H9 (cell line): ENCODE results near the gene CDYL2. TPM values are rescaled to one million over a fixed set of nuclear protein-coding genes. Genes with fewer than 3 reads are reported as not detected.

ENCODE experiments used
- DNase-seq: peaks from one replicate; pipeline ENCODE4 v3.0.0-alpha.2; 2017
- H2AFZ ChIP-seq: one replicate; pipeline ENCODE4 v1.6.1; 2013; ENCODE audit warnings: mild to moderate bottlenecking, low read length, control low read depth, moderate library complexity
- H2AK5ac ChIP-seq: 2 replicates; pipeline ENCODE4 v1.6.1; 2013; ENCODE audit warnings: low read length, control low read depth, mixed read lengths; ENCODE audit not compliant: insufficient read length
- H2BK120ac ChIP-seq: one replicate; pipeline ENCODE4 v1.6.1; 2013; ENCODE audit warnings: low read depth, mild to moderate bottlenecking, low read length, control low read depth, inconsistent platforms; ENCODE audit not compliant: poor library complexity, severe bottlenecking
- H2BK12ac ChIP-seq: 2 replicates; pipeline ENCODE4 v1.6.1; 2013; ENCODE audit warnings: low read length, control low read depth, mixed read lengths, low read depth; ENCODE audit not compliant: insufficient read length
- H2BK15ac ChIP-seq: 2 replicates; pipeline ENCODE4 v1.6.1; 2013; ENCODE audit warnings: low read depth, low read length, control low read depth
- H2BK20ac ChIP-seq: one replicate; pipeline ENCODE4 v1.6.1; 2013; ENCODE audit warnings: low read depth, mild to moderate bottlenecking, low read length, control low read depth, inconsistent platforms; ENCODE audit not compliant: poor library complexity, severe bottlenecking
- H2BK5ac ChIP-seq: 2 replicates; pipeline ENCODE4 v1.6.1; 2013; ENCODE audit warnings: low read length, control low read depth, mixed read lengths; ENCODE audit not compliant: insufficient read length
- H3K14ac ChIP-seq: 2 replicates; pipeline ENCODE4 v1.6.1; 2013; ENCODE audit warnings: low read length, control low read depth; ENCODE audit not compliant: insufficient read depth
- H3K18ac ChIP-seq: 2 replicates; pipeline ENCODE4 v1.6.1; 2013; ENCODE audit warnings: low read depth, mild to moderate bottlenecking, mixed read lengths, low read length, control low read depth; ENCODE audit not compliant: insufficient read length
- H3K23ac ChIP-seq: 2 replicates; pipeline ENCODE4 v1.6.1; 2013; ENCODE audit warnings: low read length, control low read depth, mixed read lengths, low read depth; ENCODE audit not compliant: insufficient read length
- H3K23me2 ChIP-seq: 2 replicates; pipeline ENCODE4 v1.6.1; 2013; ENCODE audit warnings: low read depth, mild to moderate bottlenecking, mixed read lengths, low read length, control low read depth; ENCODE audit not compliant: insufficient read length, poor library complexity, severe bottlenecking
- H3K27ac ChIP-seq: 2 replicates; pipeline ENCODE4 v1.5.1; 2013; ENCODE audit warnings: low read length, control low read depth, mixed read lengths, low read depth; ENCODE audit not compliant: insufficient read length
- H3K27me3 ChIP-seq: 2 replicates; pipeline ENCODE4 v1.6.1; 2013; ENCODE audit warnings: low read length, control low read depth, inconsistent platforms; ENCODE audit not compliant: insufficient read depth
- H3K4ac ChIP-seq: 2 replicates; pipeline ENCODE4 v1.6.1; 2013; ENCODE audit warnings: low read depth, mild to moderate bottlenecking, control low read depth, inconsistent platforms, low read length, moderate library complexity
- H3K4me1 ChIP-seq: 2 replicates; pipeline ENCODE4 v1.6.1; 2013; ENCODE audit warnings: low read length, control low read depth, inconsistent platforms; ENCODE audit not compliant: insufficient read depth
- H3K4me2 ChIP-seq: 2 replicates; pipeline ENCODE4 v1.6.1; 2013; ENCODE audit warnings: low read length, control low read depth, mixed read lengths; ENCODE audit not compliant: insufficient read length, insufficient read depth
- H3K56ac ChIP-seq: 2 replicates; pipeline ENCODE4 v1.6.1; 2013; ENCODE audit warnings: low read depth, mild to moderate bottlenecking, mixed read lengths, low read length, control low read depth; ENCODE audit not compliant: insufficient read length
- H3K79me1 ChIP-seq: 2 replicates; pipeline ENCODE4 v1.6.1; 2013; ENCODE audit warnings: low read depth, mild to moderate bottlenecking, moderate library complexity, low read length, control low read depth, inconsistent platforms; ENCODE audit not compliant: insufficient read depth, poor library complexity, severe bottlenecking
- H3K79me2 ChIP-seq: 2 replicates; pipeline ENCODE4 v1.6.1; 2013; ENCODE audit warnings: low read length, control low read depth, inconsistent platforms; ENCODE audit not compliant: insufficient read depth
- H3K9ac ChIP-seq: 2 replicates; pipeline ENCODE4 v1.6.1; 2013; ENCODE audit warnings: low read length, control low read depth, mixed read lengths; ENCODE audit not compliant: insufficient read length; ENCODE audit errors: extremely low read depth
- H3K9me3 ChIP-seq: one replicate; pipeline ENCODE4 v1.6.1; 2013; ENCODE audit warnings: low read depth, low read length, inconsistent platforms; ENCODE audit not compliant: control insufficient read depth
- H3T11ph ChIP-seq: one replicate; pipeline ENCODE4 v1.6.1; 2013; ENCODE audit warnings: mild to moderate bottlenecking, low read length, control low read depth, inconsistent platforms
- H4K20me1 ChIP-seq: one replicate; pipeline ENCODE4 v1.6.1; 2013; ENCODE audit not compliant: control insufficient read depth, insufficient read length, insufficient read depth
- H4K5ac ChIP-seq: 2 replicates; pipeline ENCODE4 v1.6.1; 2013; ENCODE audit warnings: low read depth, mild to moderate bottlenecking, mixed read lengths, low read length, control low read depth; ENCODE audit not compliant: insufficient read length
- H4K8ac ChIP-seq: replicated peaks from 2 replicates; pipeline ENCODE4 v1.6.1; 2013; ENCODE audit warnings: low read length, control low read depth, mixed read lengths, low read depth; ENCODE audit not compliant: insufficient read length
- H4K91ac ChIP-seq: 2 replicates; pipeline ENCODE4 v1.6.1; 2013; ENCODE audit warnings: low read depth, mild to moderate bottlenecking, moderate library complexity, mixed read lengths, low read length, control low read depth; ENCODE audit not compliant: insufficient read length
- H3K27ac Mint-ChIP-seq, 3 experiments: 2 replicates in 2 of 3; 3 replicates in 1 of 3; pipeline ENCODE4 v1.8.0; 2020 to 2021; ENCODE audit warnings: mixed read lengths in 3 of 3, mild to moderate bottlenecking in 1 of 3, moderate library complexity in 1 of 3
- H3K27me3 Mint-ChIP-seq: 2 replicates; pipeline ENCODE4 v1.8.0; 2021; ENCODE audit warnings: low read depth, mild to moderate bottlenecking, moderate library complexity, mixed read lengths
- H3K36me3 Mint-ChIP-seq, 3 experiments: 2 replicates in 2 of 3; 3 replicates in 1 of 3; pipeline ENCODE4 v1.8.0; 2020 to 2021; ENCODE audit warnings: low read depth in 3 of 3, mixed read lengths in 3 of 3; ENCODE audit not compliant: insufficient read depth in 1 of 3
- H3K4me1 Mint-ChIP-seq, 2 experiments: 2 replicates each; pipeline ENCODE4 v1.8.0; 2020; ENCODE audit warnings: mixed read lengths in 2 of 2
- H3K4me3 Mint-ChIP-seq, 2 experiments: 2 replicates in 1 of 2; 3 replicates in 1 of 2; pipeline ENCODE4 v1.8.0; 2020 to 2021; ENCODE audit warnings: mild to moderate bottlenecking in 2 of 2, mixed read lengths in 2 of 2, moderate library complexity in 1 of 2
- H3K9me3 Mint-ChIP-seq, 2 experiments: 2 replicates in 1 of 2; 3 replicates in 1 of 2; pipeline ENCODE4 v1.8.0; 2020; ENCODE audit warnings: mild to moderate bottlenecking in 2 of 2, mixed read lengths in 2 of 2, moderate library complexity in 1 of 2
- CTCF ChIP-seq: fragments of 200-600 bp; sonication (generic); conservative IDR thresholded peaks from 3 replicates; pipeline ENCODE4 v1.8.0; 2021; ENCODE audit warnings: antibody characterized with exemption, mild to moderate bottlenecking
- WGBS: extraction: QIAGEN DNeasy Blood & Tissue Kit; methylation state at CpG from one replicate; pipeline ENCODE4 v1.1.7; 2013; ENCODE audit warnings: missing lambda C conversion rate, low lambda C conversion rate, mixed read lengths; ENCODE audit not compliant: insufficient read length; ENCODE audit errors: extremely low coverage; 5-methylcytosine and 5-hydroxymethylcytosine counted together
- total RNA-seq: library from RNA; stranded (reverse); gene quantifications from 2 replicates; pipeline ENCODE4 v1.2.1, GENCODE V29; 2021

Gene CDYL2
- total RNA-seq, 1 experiment from 2014 or later: 4.2 TPM

- Histone ChIP-seq H2BK5ac (no peak overlapping the region), H3K9me3 (no peaks in the 10 kb centered on the region), H2BK20ac (no peak overlapping the region), H3K4me2 (no peak overlapping the region), H2AK5ac (no peak overlapping the region), H3K79me1 (no peaks in the 10 kb centered on the region), H2AFZ (no peak overlapping the region), H3K4me1 (no peaks in the 10 kb centered on the region), H3K4ac (no peak overlapping the region), H3K27me3 (no peaks in the 10 kb centered on the region), H3T11ph (no peak overlapping the region), H3K18ac (no peak overlapping the region), H3K23me2 (no peaks in the 10 kb centered on the region), H2BK15ac (no peak overlapping the region), H4K8ac (no peak overlapping the region), H2BK12ac (no peak overlapping the region), H2BK120ac (no peak overlapping the region), H3K14ac (no peak overlapping the region), H4K91ac (no peak overlapping the region), H4K5ac (no peak overlapping the region), H3K27ac (no peak overlapping the region), H4K20me1 (no peaks in the 10 kb centered on the region), H3K23ac (no peak overlapping the region), H3K56ac (no peak overlapping the region), H3K9ac (no peak overlapping the region), H3K79me2 (no peaks in the 10 kb centered on the region)
- no CpG with 5 or more reads among the region's 8 CpGs for WGBS
- Mint-ChIP-seq H3K4me1 (no peaks in the 10 kb centered on the region), H3K4me3 (no peak overlapping the region), H3K36me3 (no peaks in the 10 kb centered on the region; a peak in 1 of 7 replicates), H3K9me3 (no peaks in the 10 kb centered on the region), H3K27me3 (no peaks in the 10 kb centered on the region), H3K27ac (no peak overlapping the region)
- no peak for TF ChIP-seq CTCF
- DNase-seq: no peak
Measured at GRCh38 chr16:80710918-80711317, 93.5 kb downstream of the CDYL2 start.
